Lower leg skin (tissue), 3 donors: ENCODE data around the gene KCNQ4.

Experiments
- POLR2A ChIP-seq, 2 donors: fragments of 450-650 bp; IDR thresholded peaks; one replicate each; pipeline ENCODE4 v1.6.1; 2016 to 2017; ENCODE audit warnings: antibody characterized with exemption in 2 of 2, mild to moderate bottlenecking in 1 of 2, moderate library complexity in 1 of 2
- TF ChIP-seq, protein P1 (sequence below), 3 donors: fragments of 450-650 bp; IDR thresholded peaks; one replicate each; pipeline ENCODE4 v1.5.1; 2016; ENCODE audit warnings: antibody characterized with exemption in 3 of 3, mild to moderate bottlenecking in 3 of 3, moderate library complexity in 2 of 3

DNA sequence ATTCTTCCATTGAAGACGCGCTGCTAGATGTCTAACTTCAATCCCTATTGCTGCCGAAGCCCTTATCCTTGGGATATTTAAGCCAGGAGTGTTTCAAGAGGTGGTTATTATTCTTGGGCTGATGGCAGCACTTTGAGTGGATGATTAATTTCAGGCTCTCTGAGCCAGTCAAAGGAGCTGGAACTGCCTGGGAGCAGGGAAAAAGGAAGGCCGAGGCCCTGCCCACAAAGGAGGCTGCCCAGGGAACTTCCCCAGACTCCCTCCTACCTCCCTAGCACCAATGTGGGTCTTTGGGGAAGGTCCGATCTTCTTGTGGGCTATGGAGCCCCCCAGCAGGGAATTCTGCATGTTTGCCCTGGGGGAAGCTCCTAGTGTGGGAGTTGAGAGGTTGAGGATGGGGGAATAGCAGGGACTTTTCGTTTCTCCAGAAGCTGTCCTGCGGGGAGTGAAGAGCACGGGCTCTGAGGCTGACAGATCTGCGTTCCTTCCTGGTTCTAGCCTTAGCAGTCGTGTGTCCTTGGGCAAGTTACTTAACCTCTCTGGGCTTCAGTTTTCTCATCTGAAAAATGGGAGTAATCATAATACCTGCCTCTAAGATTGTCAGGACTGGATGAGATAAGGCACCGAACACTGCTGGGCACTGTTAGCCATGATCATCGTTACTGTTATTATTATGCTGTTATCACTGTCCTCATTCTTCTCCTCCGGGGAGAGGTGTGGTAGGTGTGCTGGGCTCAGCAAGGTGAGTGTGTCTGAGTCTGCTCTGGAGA is 6.3 kb downstream of the KCNQ4 start:
- no peak for TF ChIP-seq POLR2A (IDR thresholded peaks at IDR 0.05)
- TF ChIP-seq, protein P1, sequence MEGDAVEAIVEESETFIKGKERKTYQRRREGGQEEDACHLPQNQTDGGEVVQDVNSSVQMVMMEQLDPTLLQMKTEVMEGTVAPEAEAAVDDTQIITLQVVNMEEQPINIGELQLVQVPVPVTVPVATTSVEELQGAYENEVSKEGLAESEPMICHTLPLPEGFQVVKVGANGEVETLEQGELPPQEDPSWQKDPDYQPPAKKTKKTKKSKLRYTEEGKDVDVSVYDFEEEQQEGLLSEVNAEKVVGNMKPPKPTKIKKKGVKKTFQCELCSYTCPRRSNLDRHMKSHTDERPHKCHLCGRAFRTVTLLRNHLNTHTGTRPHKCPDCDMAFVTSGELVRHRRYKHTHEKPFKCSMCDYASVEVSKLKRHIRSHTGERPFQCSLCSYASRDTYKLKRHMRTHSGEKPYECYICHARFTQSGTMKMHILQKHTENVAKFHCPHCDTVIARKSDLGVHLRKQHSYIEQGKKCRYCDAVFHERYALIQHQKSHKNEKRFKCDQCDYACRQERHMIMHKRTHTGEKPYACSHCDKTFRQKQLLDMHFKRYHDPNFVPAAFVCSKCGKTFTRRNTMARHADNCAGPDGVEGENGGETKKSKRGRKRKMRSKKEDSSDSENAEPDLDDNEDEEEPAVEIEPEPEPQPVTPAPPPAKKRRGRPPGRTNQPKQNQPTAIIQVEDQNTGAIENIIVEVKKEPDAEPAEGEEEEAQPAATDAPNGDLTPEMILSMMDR (IDR thresholded peaks at IDR 0.05), result no peak
